ENCODE measurements around the gene GKN2. TPM values are rescaled to one million over a fixed set of nuclear protein-coding genes. Genes with fewer than 3 reads are reported as not detected.

Gene GKN2
- total RNA-seq, 4 donors from 2014 or later: not detected

- H3K36me3 ChIP-seq: no peaks in the 10 kb centered on the region
- H3K4me3 ChIP-seq: no peak overlapping the region
- TF ChIP-seq CTCF (IDR thresholded peaks at IDR 0.05): no peak
- TF ChIP-seq POLR2A (IDR thresholded peaks at IDR 0.05): no peak
- no peak for TF ChIP-seq POLR2AphosphoS5 (IDR thresholded peaks at IDR 0.05)
- TF ChIP-seq EP300 (IDR thresholded peaks at IDR 0.05; ENCODE audit: low read depth): no peak
- no peaks in the 10 kb centered on the region for H3K9me3 ChIP-seq
- H3K4me1 ChIP-seq: no peaks in the 10 kb centered on the region
- H3K27me3 ChIP-seq: no peaks in the 10 kb centered on the region
- intact Hi-C loops (cut with DNase I; ENCODE audit: low total_unique reads) (no loop called here), in situ Hi-C loops (cut with MboI; ENCODE audit: low pct_ligation_motif_present in 1 of 4, low pct_unique_long_range_greater_than_20kb in 1 of 4, low sequenced_read_pairs in 3 of 4) (no loop called here)
- no peak for DNase-seq
- H3K27ac ChIP-seq: no peak overlapping the region
- 54 to 59% methylated on average over 2 to 4 of the region's 4 CpGs for WGBS, 2 donors (ENCODE audit: low coverage in 1 of 2)
Observed at GRCh38 chr2:68931799-68932198, 20.9 kb downstream of the GKN2 start.

DNA sequence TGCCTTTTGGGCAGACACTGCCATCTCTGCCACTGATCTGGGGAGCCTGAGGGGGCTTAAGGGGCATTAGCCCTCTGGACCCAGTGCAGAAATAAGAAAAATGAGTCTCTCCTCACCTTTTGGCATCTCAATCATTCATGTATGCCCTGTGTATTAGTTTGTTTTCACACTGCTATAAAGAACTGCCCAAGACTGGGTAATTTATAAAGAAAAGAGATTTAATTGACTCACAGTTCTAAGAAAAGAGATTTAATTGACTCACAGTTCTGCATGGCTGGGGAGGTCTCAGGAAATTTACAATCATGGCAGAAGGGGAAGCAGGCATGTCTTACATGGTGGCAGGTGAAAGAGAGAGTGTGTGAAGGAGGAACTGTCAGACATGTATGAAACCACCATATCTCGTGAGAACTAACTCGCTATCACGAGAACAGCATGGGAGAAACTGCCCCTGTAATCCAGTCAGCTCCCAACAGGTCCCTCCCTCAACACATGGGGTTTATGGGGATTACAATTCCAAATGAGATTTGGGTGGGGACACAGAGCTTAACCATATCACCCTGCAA is 21.5 kb downstream of the GKN2 start:
- WGBS, 2 donors (ENCODE audit: low coverage in 1 of 2): 83 to 96% methylated on average over 3 of the region's 3 CpGs
- H3K27ac ChIP-seq: no peak overlapping the region
- in situ Hi-C loops (cut with MboI; ENCODE audit: low pct_ligation_motif_present in 1 of 4, low pct_unique_long_range_greater_than_20kb in 1 of 4, low sequenced_read_pairs in 3 of 4): no loop called here
- no peaks in the 10 kb centered on the region for H3K9me3 ChIP-seq
- TF ChIP-seq CTCF (IDR thresholded peaks at IDR 0.05) (no peak), POLR2A (IDR thresholded peaks at IDR 0.05) (no peak), POLR2AphosphoS5 (IDR thresholded peaks at IDR 0.05) (no peak), EP300 (IDR thresholded peaks at IDR 0.05; ENCODE audit: low read depth) (no peak)
- intact Hi-C loops (cut with DNase I; ENCODE audit: low total_unique reads): no loop called here
- no peak overlapping the region for H3K4me3 ChIP-seq
- no peaks in the 10 kb centered on the region for H3K27me3 ChIP-seq
- no peak for DNase-seq
- H3K4me1 ChIP-seq: no peaks in the 10 kb centered on the region
- H3K36me3 ChIP-seq: no peaks in the 10 kb centered on the region

- in situ Hi-C loops (cut with MboI; ENCODE audit: low pct_ligation_motif_present in 1 of 4, low pct_unique_long_range_greater_than_20kb in 1 of 4, low sequenced_read_pairs in 3 of 4) (loop anchor here in 1 of 4 donors (10.0 kb wide), 1 partner anchor 442 kb away; no protein-coding TSS in a partner anchor), intact Hi-C loops (cut with DNase I; ENCODE audit: low total_unique reads) (loop anchor here (10.0 kb wide), 1 partner anchor 462 kb away; the partner anchor contains the start of genes APLF and FBXO48)
- Histone ChIP-seq H3K4me3 (no peak overlapping the region), H3K9me3 (no peaks in the 10 kb centered on the region), H3K4me1 (no peaks in the 10 kb centered on the region), H3K27ac (no peak overlapping the region), H3K27me3 (no peaks in the 10 kb centered on the region), H3K36me3 (no peaks in the 10 kb centered on the region)
- no peak for TF ChIP-seq EP300 (IDR thresholded peaks at IDR 0.05; ENCODE audit: low read depth)
- no peak for TF ChIP-seq POLR2AphosphoS5 (IDR thresholded peaks at IDR 0.05)
- no peak for TF ChIP-seq POLR2A (IDR thresholded peaks at IDR 0.05)
- TF ChIP-seq CTCF (IDR thresholded peaks at IDR 0.05): no peak
- WGBS, 2 donors (ENCODE audit: low coverage in 1 of 2): 50 to 69% methylated on average over 1 to 4 of the region's 4 CpGs
- DNase-seq: no peak
Observed at GRCh38 chr2:68926796-68927195, 25.9 kb downstream of the GKN2 start.

- H3K27me3 ChIP-seq: no peaks in the 10 kb centered on the region
- H3K4me1 ChIP-seq: no peaks in the 10 kb centered on the region
- no peaks in the 10 kb centered on the region for H3K9me3 ChIP-seq
- TF ChIP-seq CTCF (IDR thresholded peaks at IDR 0.05) (peak; percentile 80 to 92 (median 91)), POLR2A (IDR thresholded peaks at IDR 0.05) (no peak), POLR2AphosphoS5 (IDR thresholded peaks at IDR 0.05) (no peak)
- H3K27ac ChIP-seq: no peak overlapping the region
- H3K36me3 ChIP-seq: no peaks in the 10 kb centered on the region
- WGBS, 2 donors (ENCODE audit: low coverage in 1 of 2): 21 to 46% methylated on average over 6 to 9 of the region's 9 CpGs
- in situ Hi-C loops (cut with MboI; ENCODE audit: low pct_ligation_motif_present in 1 of 4, low pct_unique_long_range_greater_than_20kb in 1 of 4, low sequenced_read_pairs in 3 of 4): loop anchor here in 1 of 4 donors (10.0 kb wide), 1 partner anchor 441 kb away; no protein-coding TSS in a partner anchor
- intact Hi-C loops (cut with DNase I; ENCODE audit: low total_unique reads): loop anchor here (10.0 kb wide), 1 partner anchor 461 kb away; the partner anchor contains the start of genes APLF and FBXO48
- no peak overlapping the region for H3K4me3 ChIP-seq
- no peak for DNase-seq
Observed at GRCh38 chr2:68925295-68925896, 27.3 kb downstream of the GKN2 start.
